ENCODE measurements around the gene IGSF6. TPM values are rescaled to one million over a fixed set of nuclear protein-coding genes. Genes with fewer than 3 reads are reported as not detected.
"Not testable (repeated sequence)": the region's sequence is repeated elsewhere in the genome, so short reads cannot be mapped to it uniquely, and the experiment has no call there.

IGSF6 gene
- total RNA-seq, 1 donor from 2014 or later, result 0.29 TPM

- H3K36me3 Mint-ChIP-seq (ENCODE audit: low read depth), result peaks cover 17% of the 10 kb centered on the region
- H3K4me1 Mint-ChIP-seq, result peaks cover 46% of the 10 kb centered on the region
- no peaks in the 10 kb centered on the region for H3K27me3 Mint-ChIP-seq
- ChIA-PET POLR2A (no interaction called here), CTCF (no interaction called here)
- DNase-seq, result no peak
- H3K27ac Mint-ChIP-seq, result no peak overlapping the region
- H3K9me3 Mint-ChIP-seq, result no peaks in the 10 kb centered on the region
- intact Hi-C loops (cut with micrococcal nuclease), result no loop called here
- ATAC-seq (ENCODE audit: low read depth), result no peak
- TF ChIP-seq, protein P1, sequence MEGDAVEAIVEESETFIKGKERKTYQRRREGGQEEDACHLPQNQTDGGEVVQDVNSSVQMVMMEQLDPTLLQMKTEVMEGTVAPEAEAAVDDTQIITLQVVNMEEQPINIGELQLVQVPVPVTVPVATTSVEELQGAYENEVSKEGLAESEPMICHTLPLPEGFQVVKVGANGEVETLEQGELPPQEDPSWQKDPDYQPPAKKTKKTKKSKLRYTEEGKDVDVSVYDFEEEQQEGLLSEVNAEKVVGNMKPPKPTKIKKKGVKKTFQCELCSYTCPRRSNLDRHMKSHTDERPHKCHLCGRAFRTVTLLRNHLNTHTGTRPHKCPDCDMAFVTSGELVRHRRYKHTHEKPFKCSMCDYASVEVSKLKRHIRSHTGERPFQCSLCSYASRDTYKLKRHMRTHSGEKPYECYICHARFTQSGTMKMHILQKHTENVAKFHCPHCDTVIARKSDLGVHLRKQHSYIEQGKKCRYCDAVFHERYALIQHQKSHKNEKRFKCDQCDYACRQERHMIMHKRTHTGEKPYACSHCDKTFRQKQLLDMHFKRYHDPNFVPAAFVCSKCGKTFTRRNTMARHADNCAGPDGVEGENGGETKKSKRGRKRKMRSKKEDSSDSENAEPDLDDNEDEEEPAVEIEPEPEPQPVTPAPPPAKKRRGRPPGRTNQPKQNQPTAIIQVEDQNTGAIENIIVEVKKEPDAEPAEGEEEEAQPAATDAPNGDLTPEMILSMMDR (IDR thresholded peaks at IDR 0.05), result no peak
- no peak overlapping the region for H3K4me3 Mint-ChIP-seq
These were observed 42.3 kb downstream of the IGSF6 start for GRCh38 chr16:21610006-21610544.

GRCh38 chr16:21608639-21609328 lies 43.6 kb downstream of the IGSF6 start:
- Mint-ChIP-seq H3K4me3 (no peak overlapping the region), H3K36me3 (ENCODE audit: low read depth) (peaks cover 10% of the 10 kb centered on the region), H3K27ac (no peak overlapping the region), H3K4me1 (peaks cover 47% of the 10 kb centered on the region), H3K9me3 (no peaks in the 10 kb centered on the region), H3K27me3 (no peaks in the 10 kb centered on the region)
- CTCF ChIA-PET, result interaction anchor here (1.2 to 1.4 kb wide), 2 partner anchors 30 to 100 kb away, joined by 3 read pairs; no protein-coding TSS in a partner anchor
- ATAC-seq (ENCODE audit: low read depth), result no peak
- POLR2A ChIA-PET, result interaction anchor here (1.2 to 1.6 kb wide), 2 partner anchors 8 to 10 kb away, joined by 4 read pairs; partner anchors contain the start of gene METTL9
- TF ChIP-seq, protein P1 (IDR thresholded peaks at IDR 0.05), result no peak
- intact Hi-C loops (cut with micrococcal nuclease), result no loop called here
- DNase-seq, result no peak

DNA sequence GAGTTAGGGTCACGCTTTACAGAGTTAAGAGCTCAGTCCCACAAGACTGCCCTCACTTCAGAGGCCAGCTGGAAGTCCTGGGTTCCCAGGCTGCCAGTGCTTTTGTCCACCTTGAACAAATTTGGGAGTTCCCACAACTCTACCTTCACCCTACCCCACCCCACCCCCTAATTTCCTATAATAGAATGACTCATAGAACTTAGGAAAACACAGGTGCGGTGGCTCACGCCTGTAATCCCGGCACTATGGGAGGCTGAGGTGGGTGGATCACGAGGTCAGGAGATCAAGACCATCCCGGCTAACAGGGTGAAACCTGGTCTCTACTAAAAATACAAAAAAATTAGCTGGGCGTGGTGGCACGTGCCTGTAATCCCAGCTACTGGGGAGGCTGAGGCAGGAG lies 46.6 kb downstream of the IGSF6 start:
- H3K4me3 Mint-ChIP-seq; DNase-seq; H3K36me3 Mint-ChIP-seq (ENCODE audit: low read depth); CTCF ChIA-PET; H3K27me3 Mint-ChIP-seq; H3K27ac Mint-ChIP-seq; ATAC-seq (ENCODE audit: low read depth); H3K9me3 Mint-ChIP-seq; intact Hi-C loops (cut with micrococcal nuclease): not testable (repeated sequence)
- POLR2A ChIA-PET, result interaction anchor here (0.7 kb wide), 1 partner anchor 1473 kb away, joined by 3 read pairs; no protein-coding TSS in a partner anchor
- H3K4me1 Mint-ChIP-seq, result peaks cover 47% of the 10 kb centered on the region

DNA sequence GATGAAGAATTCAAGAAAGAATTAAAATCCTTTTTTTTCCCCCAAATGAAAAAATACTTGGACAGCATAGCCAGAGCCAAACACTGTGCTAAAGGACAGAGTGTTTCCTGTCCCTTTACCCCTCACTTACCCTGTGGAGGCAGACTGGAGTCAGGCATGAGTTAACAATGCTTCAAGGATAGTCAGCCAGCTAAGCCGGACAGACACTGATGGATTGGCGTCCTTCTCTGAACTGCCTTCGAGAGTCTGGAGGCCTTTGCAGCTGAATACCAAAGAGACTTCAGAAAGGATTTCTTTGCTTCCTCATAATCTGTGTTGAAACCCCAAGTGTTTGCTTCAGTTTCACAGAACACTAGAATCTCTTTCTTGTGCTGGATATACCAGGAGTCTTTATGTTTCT lies 48.5 kb downstream of the IGSF6 start:
- no peak overlapping the region for H3K4me3 Mint-ChIP-seq
- TF ChIP-seq, protein P1 (IDR thresholded peaks at IDR 0.05), result no peak

GRCh38 chr16:21602785-21603184 lies 49.6 kb downstream of the IGSF6 start:
- Mint-ChIP-seq H3K36me3 (ENCODE audit: low read depth) (no peaks in the 10 kb centered on the region), H3K27ac (no peak overlapping the region), H3K9me3 (no peaks in the 10 kb centered on the region), H3K4me1 (peaks cover 33% of the 10 kb centered on the region), H3K27me3 (no peaks in the 10 kb centered on the region), H3K4me3 (no peak overlapping the region)
- DNase-seq (no peak), ATAC-seq (ENCODE audit: low read depth) (no peak)
- POLR2A ChIA-PET, result no interaction called here
- CTCF ChIA-PET, result no interaction called here
- intact Hi-C loops (cut with micrococcal nuclease), result no loop called here
- TF ChIP-seq, protein P1 (IDR thresholded peaks at IDR 0.05), result no peak

More for the DNA sequence above, 48.5 kb downstream of the IGSF6 start:
- H3K9me3 Mint-ChIP-seq, result no peaks in the 10 kb centered on the region
- no peak for ATAC-seq (ENCODE audit: low read depth)
- H3K27me3 Mint-ChIP-seq, result no peaks in the 10 kb centered on the region
- no peaks in the 10 kb centered on the region for H3K36me3 Mint-ChIP-seq (ENCODE audit: low read depth)
- H3K27ac Mint-ChIP-seq, result no peak overlapping the region
- peaks cover 36% of the 10 kb centered on the region for H3K4me1 Mint-ChIP-seq
- no peak for DNase-seq
- POLR2A ChIA-PET, result no interaction called here
- CTCF ChIA-PET, result interaction anchor here (0.6 to 1.1 kb wide), 2 partner anchors 37 to 474 kb away, joined by 3 read pairs; no protein-coding TSS in a partner anchor
- intact Hi-C loops (cut with micrococcal nuclease), result no loop called here

Measured in activated B cell treated with CpG ODN at 0.5 μM for 24 hours (primary cell).